Mucosa of descending colon (tissue), 3 donors: ENCODE measurements around the gene AHSA1. TPM values are rescaled to one million over a fixed set of nuclear protein-coding genes. Genes with fewer than 3 reads are reported as not detected.
A peak's percentile ranks its signal among the peaks of the same experiment; 100 is the strongest.

Source experiments
- ATAC-seq: fragments of 200-7000 bp; cut with Tn5 transposase; one replicate; pipeline ENCODE4 v1.9.1; 2020; ENCODE audit warnings: mild to moderate bottlenecking, moderate library complexity
- DNase-seq, 3 donors: peaks; one replicate each; pipeline ENCODE4 v3.0.0-alpha.2; 2020
- H3K36me3 ChIP-seq: fragments of 200-600 bp; one replicate; pipeline ENCODE4 v1.8.0; 2021; ENCODE audit warnings: low read depth, mild to moderate bottlenecking
- H3K4me1 ChIP-seq: fragments of 200-600 bp; one replicate; pipeline ENCODE4 v1.8.0; 2021; ENCODE audit warnings: low read depth, mild to moderate bottlenecking
- H3K4me3 ChIP-seq: fragments of 200-600 bp; one replicate; pipeline ENCODE4 v1.8.0; 2021; ENCODE audit warnings: mild to moderate bottlenecking
- H3K9me3 ChIP-seq: fragments of 200-600 bp; one replicate; pipeline ENCODE4 v1.8.0; 2021; ENCODE audit warnings: mild to moderate bottlenecking
- CTCF ChIP-seq: fragments of 200-600 bp; IDR thresholded peaks from one replicate; pipeline ENCODE4 v1.8.0; 2022; ENCODE audit warnings: antibody characterized with exemption, mild to moderate bottlenecking
- intact Hi-C, 2 donors: fragments of 100-400 bp; cut with DNase I in 1 of 2; cut with micrococcal nuclease in 1 of 2; formaldehyde crosslinking; loops; one replicate each; pipeline versions ENCODE4 v1.11.0 to v1.11.1; 2022; cut with DNase I, micrococcal nuclease
- total RNA-seq, 3 donors: library from RNA; stranded (reverse); fragmentation: NEBNext Ultra II Directional in 2 of 3; extraction: Animal tissue kit (Norgen Biotek cat#: 25700) in 2 of 3; gene quantifications; one replicate each; pipeline versions ENCODE4 v1.2.1 to v1.2.4, GENCODE V29; 2021 to 2023
- donor health status: DM: no; HTN: no; CAD: no; lungs with moderate emphysema.
- donor health status: DM: no; HTN: no; CAD: no.
- donor health status: DM: no; HTN: yes; CAD: no.

AHSA1 gene
- total RNA-seq, 3 donors from 2014 or later: 102 to 160 (median 116) TPM

DNA sequence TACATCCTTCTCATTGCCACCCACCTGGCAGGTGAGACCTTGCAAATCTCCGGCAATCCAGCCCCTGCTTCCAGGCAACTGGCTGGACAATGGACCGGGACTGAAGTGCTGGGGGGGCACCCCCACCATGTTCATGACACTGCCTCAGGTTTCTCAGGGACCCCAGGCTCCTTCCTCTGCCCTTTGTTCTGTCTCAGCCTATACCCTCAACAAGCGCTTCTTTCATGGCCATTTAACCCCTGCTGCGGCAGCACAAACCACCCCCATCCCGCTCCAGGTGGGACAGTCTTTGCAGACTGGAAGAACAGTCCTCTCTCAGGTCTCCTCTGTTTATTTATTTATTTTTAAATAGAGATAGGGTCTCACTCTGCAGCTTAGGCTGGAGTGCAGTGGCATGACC, 33.2 kb downstream of the AHSA1 start:
- no peaks in the 10 kb centered on the region for H3K4me1 ChIP-seq
- TF ChIP-seq CTCF: no peak
- intact Hi-C loops: no loop called here
- no peaks in the 10 kb centered on the region for H3K36me3 ChIP-seq
- peak in 1 of 3 donors; percentile 18 for DNase-seq
- H3K9me3 ChIP-seq: no peaks in the 10 kb centered on the region
- ATAC-seq: no peak
- no peak overlapping the region for H3K4me3 ChIP-seq

- no peak for TF ChIP-seq CTCF
- ATAC-seq: no peak
- H3K4me3 ChIP-seq: no peak overlapping the region
- H3K9me3 ChIP-seq: no peaks in the 10 kb centered on the region
- no peak for DNase-seq
- H3K4me1 ChIP-seq: peaks cover 12% of the 10 kb centered on the region
- intact Hi-C loops: no loop called here
- H3K36me3 ChIP-seq: no peaks in the 10 kb centered on the region
These were observed 37.4 kb downstream of the AHSA1 start for GRCh38 chr14:77495334-77495733.

DNA sequence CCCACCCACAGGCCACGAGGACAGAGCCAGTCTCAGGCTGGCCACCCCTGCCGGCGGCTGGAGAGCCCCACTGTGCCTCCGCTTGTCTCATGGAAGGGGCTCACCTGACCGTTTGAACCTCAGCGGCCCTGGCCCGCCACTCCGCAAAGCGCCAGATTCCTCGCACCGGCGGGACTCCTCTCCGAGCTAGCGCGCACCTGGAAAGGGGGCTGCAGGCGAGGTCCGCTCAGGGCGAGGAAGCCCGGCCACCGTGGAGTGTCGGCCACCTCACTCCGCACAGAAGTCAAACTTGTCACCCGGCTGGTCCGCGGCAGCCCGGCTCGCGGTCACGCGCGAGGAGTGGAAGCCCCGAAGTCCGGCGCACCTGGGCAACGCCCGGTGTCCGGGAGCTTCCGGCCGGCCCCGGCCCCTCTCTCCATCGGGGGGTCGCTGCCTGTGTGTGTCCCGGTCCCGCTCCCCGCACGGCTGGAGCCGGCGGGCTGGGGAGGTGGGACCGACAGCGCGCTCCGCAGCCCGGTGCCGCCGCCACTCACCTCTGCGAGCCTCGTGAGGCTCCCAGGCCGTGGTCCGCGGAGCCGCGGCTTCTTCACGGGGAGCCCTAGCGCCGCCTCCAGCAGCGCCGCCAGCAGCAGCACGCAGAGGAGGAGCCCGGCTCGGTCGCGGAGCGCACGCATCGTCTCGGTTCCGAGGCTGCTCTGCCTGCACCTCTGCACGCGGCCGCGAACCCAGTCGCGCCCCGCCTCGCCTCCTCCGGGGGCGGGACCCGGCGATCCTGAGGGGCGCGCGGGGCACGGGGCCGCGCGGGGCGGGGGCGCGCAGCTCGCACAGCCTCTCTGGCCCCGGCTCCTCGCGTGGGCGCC, 40.5 kb downstream of the AHSA1 start, which contains the start of gene ISM2:
ISM2 (minus strand) TSS at position 697 of the 860 bp plus-strand sequence; CDS start at position 674, 23 bp downstream.
- Histone ChIP-seq H3K4me1 (peaks cover 12% of the 10 kb centered on the region), H3K36me3 (no peaks in the 10 kb centered on the region), H3K9me3 (no peaks in the 10 kb centered on the region), H3K4me3 (no peak within 1 kb of the TSS)
- ATAC-seq (peak; percentile 77), DNase-seq (peak in 2 of 3 donors; percentile 34 to 61)
- intact Hi-C loops: no loop called here
- no peak for TF ChIP-seq CTCF

DNA sequence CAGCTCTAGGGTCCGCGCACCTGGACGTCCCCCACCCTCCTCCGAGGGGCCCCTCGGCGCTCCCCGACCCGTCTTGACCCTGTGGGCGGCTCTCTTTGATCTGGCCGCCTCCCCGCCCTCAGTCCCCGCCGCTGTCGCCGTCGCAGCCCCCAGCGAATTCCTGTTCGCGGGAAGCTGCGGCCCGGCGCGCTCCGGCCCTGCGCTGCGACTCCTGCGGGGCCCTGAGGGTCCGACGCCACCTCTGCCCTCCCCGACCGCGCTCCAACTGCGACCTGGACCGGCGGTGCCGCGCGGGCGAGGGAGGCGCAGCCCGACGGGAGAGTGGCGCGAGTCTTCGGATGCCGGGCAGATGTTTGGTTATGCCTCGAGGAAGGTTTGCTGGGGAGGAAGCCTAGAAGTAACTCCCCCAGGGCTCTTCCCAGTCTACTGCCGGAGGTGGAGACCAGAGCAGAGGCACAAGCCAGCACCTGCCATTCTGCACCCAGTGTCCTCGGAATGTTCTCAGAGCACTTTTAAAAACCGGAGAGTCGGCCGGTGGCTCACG, 41.2 kb downstream of the AHSA1 start:
- intact Hi-C loops: no loop called here
- H3K9me3 ChIP-seq: peaks cover 3% of the 10 kb centered on the region
- DNase-seq: no peak
- ATAC-seq: peak; percentile 24
- no peak for TF ChIP-seq CTCF
- H3K4me3 ChIP-seq: no peak overlapping the region
- H3K36me3 ChIP-seq: no peaks in the 10 kb centered on the region
- H3K4me1 ChIP-seq: peaks cover 12% of the 10 kb centered on the region

DNA sequence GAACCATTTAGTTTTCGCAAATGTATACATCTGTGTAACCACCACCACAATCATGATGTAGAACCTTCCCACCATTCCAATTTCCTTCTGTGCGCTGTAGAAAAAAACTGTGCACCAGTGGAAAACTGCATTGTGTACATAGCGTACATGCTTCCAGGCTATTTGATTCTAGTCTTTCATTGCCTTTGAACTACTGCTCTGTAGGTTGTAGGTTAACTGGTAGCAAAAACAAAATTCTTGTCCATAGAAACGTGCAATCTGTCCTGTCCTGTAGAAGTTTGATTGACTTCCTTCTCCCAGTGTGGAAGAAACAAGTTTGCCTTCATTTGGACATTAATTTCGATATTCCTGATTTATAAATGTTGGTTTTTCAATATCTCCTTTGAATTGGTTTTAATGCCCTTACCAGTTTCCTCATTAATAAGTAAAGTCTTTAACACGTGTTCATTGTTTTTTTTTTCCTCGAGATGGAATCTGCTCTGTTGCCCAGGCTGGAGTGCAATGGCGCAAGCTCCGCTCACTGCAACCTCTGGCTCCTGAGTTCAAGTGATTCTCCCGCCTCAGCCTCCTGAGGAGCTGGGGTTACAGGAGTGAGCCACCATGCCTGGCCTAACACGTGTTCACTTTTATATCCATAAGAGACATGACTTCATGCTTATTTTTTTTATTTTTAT, 44.4 kb downstream of the AHSA1 start:
- H3K36me3 ChIP-seq: no peaks in the 10 kb centered on the region
- H3K9me3 ChIP-seq: peaks cover 3% of the 10 kb centered on the region
- ATAC-seq (peak; percentile 78), DNase-seq (no peak)
- no peak for TF ChIP-seq CTCF
- intact Hi-C loops: no loop called here
- H3K4me1 ChIP-seq: peaks cover 12% of the 10 kb centered on the region
- H3K4me3 ChIP-seq: no peak overlapping the region
